SK-N-MC (cell line): ENCODE results near the gene MYL2.

Experiments
- EZH2 ChIP-seq: fragments of 200-600 bp; sonication (generic); IDR thresholded peaks from one replicate; pipeline ENCODE4 v1.6.1; 2017; ENCODE audit warnings: antibody characterized with exemption
- POLR2AphosphoS5 ChIP-seq: IDR thresholded peaks from 2 replicates; pipeline ENCODE4 v1.6.1; 2012; ENCODE audit warnings: mild to moderate bottlenecking, low read depth, low read length, borderline replicate concordance

DNA sequence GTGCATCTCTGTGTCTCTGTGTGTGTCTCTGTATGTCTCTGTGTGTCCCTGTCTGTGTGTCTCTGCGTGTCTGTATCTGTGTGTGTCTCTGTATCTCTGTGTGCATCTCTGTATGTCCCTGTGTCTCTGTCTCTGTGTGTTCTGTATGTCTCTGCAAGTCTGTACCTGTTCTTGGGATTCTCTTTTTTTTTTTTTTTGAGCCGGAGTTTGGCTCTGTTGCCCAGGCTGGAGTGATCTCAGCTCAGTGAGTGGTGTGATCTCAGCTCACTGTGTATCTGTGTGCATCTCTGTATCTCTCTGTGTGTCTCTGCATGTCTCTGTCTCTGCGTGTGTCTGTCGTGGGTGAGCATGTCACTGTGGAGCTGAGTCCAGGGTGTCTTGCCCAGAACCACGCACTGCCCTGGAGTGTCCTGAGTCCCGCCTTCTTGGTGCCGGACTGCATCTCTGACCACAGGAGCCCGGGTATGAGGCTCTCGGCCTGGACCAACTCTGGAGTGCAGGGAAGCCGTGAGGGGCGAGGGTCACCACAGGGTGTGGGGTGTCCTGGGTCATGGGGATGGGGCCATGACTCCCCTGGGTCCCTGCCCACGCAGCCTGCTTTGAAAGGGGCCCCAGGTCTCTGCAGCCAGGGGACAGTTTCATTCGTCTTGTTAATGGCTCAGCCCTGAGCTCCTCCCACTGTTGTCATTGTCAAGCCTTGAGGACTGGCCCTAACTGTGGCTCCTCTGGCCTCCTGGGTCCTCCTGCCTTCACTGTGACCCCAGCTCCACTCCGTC lies 11.8 kb downstream of the MYL2 start:
- no peak for TF ChIP-seq POLR2AphosphoS5
- no peak for TF ChIP-seq EZH2
